Activated CD8-positive, alpha-beta memory T cell treated with anti-CD3 and anti-CD28 coated beads, Interleukin-2, amount 50 U/mL, for 1 hour (primary cell): ENCODE data around the gene KCNJ14.
"Not testable (repeated sequence)": the region's sequence is repeated elsewhere in the genome, so short reads cannot be mapped to it uniquely, and the experiment has no call there.

Experiments used
- DNase-seq: peaks from one replicate; pipeline ENCODE4 v3.0.0-alpha.2; 2020; ENCODE audit errors: extremely low read depth

KCNJ14 gene

GRCh38 chr19:48487948-48488347, 32.6 kb downstream of the KCNJ14 start:
- no peak for DNase-seq

GRCh38 chr19:48488478-48488877, 33.1 kb downstream of the KCNJ14 start:
- not testable (repeated sequence) for DNase-seq

- no peak for DNase-seq
Observed at GRCh38 chr19:48489608-48490216, 34.3 kb downstream of the KCNJ14 start.

GRCh38 chr19:48490981-48491792, 35.8 kb downstream of the KCNJ14 start:
- DNase-seq: no peak

GRCh38 chr19:48491793-48492123, 36.4 kb downstream of the KCNJ14 start:
- DNase-seq: no peak

- DNase-seq: peak; percentile 56
Observed at GRCh38 chr19:48492925-48493717, 37.7 kb downstream of the KCNJ14 start.

- DNase-seq: no peak
Observed at GRCh38 chr19:48493718-48494401, 38.5 kb downstream of the KCNJ14 start.

- no peak for DNase-seq
Observed at GRCh38 chr19:48495396-48495795, 40.0 kb downstream of the KCNJ14 start.

- no peak for DNase-seq
Observed at GRCh38 chr19:48496959-48497727, 41.8 kb downstream of the KCNJ14 start.

GRCh38 chr19:48497728-48498594, 42.6 kb downstream of the KCNJ14 start:
- DNase-seq: no peak

- DNase-seq: no peak
Observed at GRCh38 chr19:48498595-48499311, 43.4 kb downstream of the KCNJ14 start.

- no peak for DNase-seq
Observed at GRCh38 chr19:48499316-48500090, 44.1 kb downstream of the KCNJ14 start.

GRCh38 chr19:48500830-48501493, 45.6 kb downstream of the KCNJ14 start:
- no peak for DNase-seq

- DNase-seq: no peak
Observed at GRCh38 chr19:48501494-48502349, 46.3 kb downstream of the KCNJ14 start.

- no peak for DNase-seq
Observed at GRCh38 chr19:48502350-48503018, 47.1 kb downstream of the KCNJ14 start.

GRCh38 chr19:48506138-48506733, 50.9 kb downstream of the KCNJ14 start:
- DNase-seq: no peak
